Measurements from ENCODE around the gene ZNF710. TPM values are rescaled to one million over a fixed set of nuclear protein-coding genes. Genes with fewer than 3 reads are reported as not detected.

ZNF710 gene
- total and polyA plus RNA-seq, 2 of the 4 experiments (the other 2 are of a cell fraction): 7.6 to 8.2 TPM

DNA sequence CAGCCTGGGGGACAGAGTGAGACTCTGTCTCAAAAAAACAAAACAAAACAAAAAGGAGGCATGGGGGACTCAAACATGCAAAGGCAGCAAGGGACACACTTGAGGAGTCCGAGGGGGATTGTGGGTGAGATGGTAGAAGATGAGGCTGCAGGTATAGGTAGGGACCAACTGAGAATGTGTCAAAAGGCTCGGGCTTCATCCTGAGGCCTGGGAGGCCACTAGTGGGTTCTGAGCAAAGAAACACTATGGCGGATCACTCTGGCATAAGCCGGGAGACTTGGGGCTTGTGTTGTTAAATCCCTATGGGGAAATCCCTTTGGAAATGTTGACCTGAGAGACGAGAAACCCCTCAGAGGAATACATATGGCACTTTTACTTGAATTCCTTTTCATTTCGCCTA is 21.2 kb downstream of the ZNF710 start:
- Histone ChIP-seq H3K4ac (ENCODE audit: low read depth, low read length) (no peak overlapping the region), H2AFZ (replicated peaks; ENCODE audit: low read length, poor library complexity) (no peak overlapping the region), H2AK5ac (ENCODE audit: low read depth, low read length) (no peak overlapping the region), H2BK5ac (ENCODE audit: low read depth, low read length, poor library complexity, severe bottlenecking) (no peak overlapping the region), H3K4me2 (ENCODE audit: low read depth, low read length) (no peak overlapping the region), H3K36me3 (ENCODE audit: control insufficient read depth, insufficient read depth, low read length) (no peaks in the 10 kb centered on the region), H3K27ac (ENCODE audit: insufficient read depth, low read length) (no peak overlapping the region), H4K20me1 (ENCODE audit: insufficient read depth, low read length) (peaks cover 32% of the 10 kb centered on the region), H4K8ac (ENCODE audit: low read depth in 2 of 2, low read length in 2 of 2) (no peak overlapping the region), H2BK20ac (ENCODE audit: low read depth, low read length) (no peak overlapping the region), H3K27me3 (ENCODE audit: control insufficient read depth, insufficient read depth, low read length) (no peaks in the 10 kb centered on the region), H3K9me3 (ENCODE audit: control insufficient read depth, insufficient read depth, low read length) (no peaks in the 10 kb centered on the region), H3K9ac (ENCODE audit: low read depth, low read length) (no peak overlapping the region), H3K4me3 (ENCODE audit: insufficient read depth, low read depth, low read length) (no peak overlapping the region), H3K14ac (replicated peaks; ENCODE audit: low read depth, low read length) (no peak overlapping the region), H3K23ac (ENCODE audit: low read depth, low read length) (no peak overlapping the region), H3K9me1 (ENCODE audit: insufficient read depth, low read length) (peaks cover 11% of the 10 kb centered on the region; the same call in 1 of the 2 replicates), H3K4me1 (ENCODE audit: control insufficient read depth, insufficient read depth, low read length) (peaks cover 14% of the 10 kb centered on the region; the same call in 1 of the 2 replicates), H2BK120ac (ENCODE audit: low read depth, low read length) (no peak overlapping the region), H4K91ac (ENCODE audit: insufficient read depth, low read depth, low read length) (no peak overlapping the region), H3K18ac (ENCODE audit: low read depth, low read length) (no peak overlapping the region), H4K5ac (ENCODE audit: low read depth, low read length) (no peak overlapping the region), H2AK9ac (replicated peaks; ENCODE audit: low read depth, low read length, poor library complexity) (no peak overlapping the region), H3K56ac (ENCODE audit: extremely low read depth, insufficient read depth, low read length) (no peak overlapping the region), H2BK15ac (ENCODE audit: low read depth, low read length) (no peak overlapping the region), H3K79me1 (ENCODE audit: low read depth in 1 of 2, low read length in 2 of 2) (peaks cover 41 to 57% of the 10 kb centered on the region in 2 experiments)
- WGBS, 2 experiments (ENCODE audit: extremely low coverage in 2 of 2, insufficient read length in 1 of 2): no CpG with 5 or more reads among the region's 6 CpGs
- ATAC-seq (ENCODE audit: low read depth): no peak
- CTCF ChIA-PET: no interaction called here
- dilution Hi-C loops (cut with HindIII; ENCODE audit: low sequenced_read_pairs, unreplicated experiment): no loop called here
- no TSS peak for BruUV-seq (replicated peaks)
- in situ Hi-C loops (cut with MboI; ENCODE audit: low sequenced_read_pairs): no loop called here
- POLR2A ChIA-PET (ENCODE audit: unreplicated experiment): no interaction called here
- DNase-seq: no peak
- TF ChIP-seq MXI1 (IDR thresholded peaks at IDR 0.05; ENCODE audit: borderline replicate concordance, low read depth, low read length) (no peak), RAD21 (IDR thresholded peaks at IDR 0.05; ENCODE audit: low read length) (no peak)
- intact Hi-C loops (cut with micrococcal nuclease): no loop called here
